Measurements from ENCODE around the gene ADAMTS3.
"Not testable (repeated sequence)": the region's sequence is repeated elsewhere in the genome, so short reads cannot be mapped to it uniquely, and the experiment has no call there.

The ADAMTS3 gene

GRCh38 chr4:72432975-72433374 lies 136.0 kb downstream of the ADAMTS3 start:
- no peak overlapping the region for H3K27ac Mint-ChIP-seq
- no peaks in the 10 kb centered on the region for H3K36me3 Mint-ChIP-seq (ENCODE audit: low read depth)
- H3K27me3 Mint-ChIP-seq (ENCODE audit: low read depth): no peaks in the 10 kb centered on the region
- H3K9me3 Mint-ChIP-seq: no peaks in the 10 kb centered on the region
- H3K4me3 Mint-ChIP-seq: no peak overlapping the region
- TF ChIP-seq CTCF (IDR thresholded peaks at IDR 0.05; ENCODE audit: unreplicated experiment in 3 of 3): no peak
- no peaks in the 10 kb centered on the region for H3K4me1 Mint-ChIP-seq

DNA sequence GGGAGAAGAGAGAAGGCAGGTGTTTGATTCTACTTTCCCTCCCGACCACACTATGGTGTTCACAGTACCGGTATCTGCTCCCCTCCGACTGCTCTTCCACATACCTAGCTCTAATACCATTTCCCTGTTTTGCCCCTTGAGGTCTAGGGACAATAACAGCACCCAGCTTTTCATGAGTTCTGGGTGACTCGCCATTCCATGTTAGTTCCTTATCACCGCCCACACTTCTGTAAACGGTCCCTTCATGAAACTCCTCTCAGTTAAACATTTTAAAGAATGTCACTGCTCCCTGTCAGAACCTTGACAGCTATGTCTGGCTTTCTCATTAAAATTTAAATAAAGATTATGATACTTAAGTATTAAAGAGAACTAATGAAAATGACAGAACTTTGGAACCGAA lies 136.7 kb downstream of the ADAMTS3 start:
- H3K9me3 Mint-ChIP-seq: no peaks in the 10 kb centered on the region
- no peaks in the 10 kb centered on the region for H3K4me1 Mint-ChIP-seq
- H3K27ac Mint-ChIP-seq: no peak overlapping the region
- TF ChIP-seq CTCF (IDR thresholded peaks at IDR 0.05; ENCODE audit: unreplicated experiment in 3 of 3): no peak
- no peaks in the 10 kb centered on the region for H3K27me3 Mint-ChIP-seq (ENCODE audit: low read depth)
- H3K4me3 Mint-ChIP-seq: no peak overlapping the region
- no peaks in the 10 kb centered on the region for H3K36me3 Mint-ChIP-seq (ENCODE audit: low read depth)

DNA sequence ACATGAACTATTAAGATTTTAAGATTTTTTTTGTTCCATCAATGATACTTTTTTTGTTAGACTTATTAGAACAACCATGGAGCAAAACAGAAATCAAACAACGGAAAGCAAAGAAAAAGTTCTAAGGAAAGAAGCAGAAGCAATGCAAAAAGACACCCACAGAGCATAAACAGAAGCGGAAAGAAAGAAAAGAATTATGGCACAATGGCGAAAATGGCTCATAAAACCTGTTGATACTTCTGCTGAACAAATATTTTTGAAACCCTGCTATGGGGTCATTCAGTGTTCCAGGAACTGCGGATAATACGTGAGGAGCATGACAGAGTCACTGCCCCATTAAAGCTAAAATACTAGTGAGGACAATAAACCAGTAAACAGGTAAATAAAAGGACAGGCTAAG lies 138.0 kb downstream of the ADAMTS3 start:
- no peaks in the 10 kb centered on the region for H3K36me3 Mint-ChIP-seq (ENCODE audit: low read depth)
- no peak overlapping the region for H3K27ac Mint-ChIP-seq
- no peaks in the 10 kb centered on the region for H3K27me3 Mint-ChIP-seq (ENCODE audit: low read depth)
- no peaks in the 10 kb centered on the region for H3K9me3 Mint-ChIP-seq
- no peaks in the 10 kb centered on the region for H3K4me1 Mint-ChIP-seq
- H3K4me3 Mint-ChIP-seq: no peak overlapping the region
- TF ChIP-seq CTCF (IDR thresholded peaks at IDR 0.05; ENCODE audit: unreplicated experiment in 3 of 3): no peak

- H3K4me1 Mint-ChIP-seq: no peaks in the 10 kb centered on the region
- H3K9me3 Mint-ChIP-seq: no peaks in the 10 kb centered on the region
- H3K27ac Mint-ChIP-seq: no peak overlapping the region
- TF ChIP-seq CTCF (IDR thresholded peaks at IDR 0.05; ENCODE audit: unreplicated experiment in 3 of 3): no peak
- H3K36me3 Mint-ChIP-seq (ENCODE audit: low read depth): no peaks in the 10 kb centered on the region
- H3K4me3 Mint-ChIP-seq: no peak overlapping the region
- H3K27me3 Mint-ChIP-seq (ENCODE audit: low read depth): no peaks in the 10 kb centered on the region
Measured at GRCh38 chr4:72430050-72430449, 139.0 kb downstream of the ADAMTS3 start.

- no peak overlapping the region for H3K4me3 Mint-ChIP-seq
- TF ChIP-seq CTCF (IDR thresholded peaks at IDR 0.05; ENCODE audit: unreplicated experiment in 3 of 3): no peak
- no peaks in the 10 kb centered on the region for H3K9me3 Mint-ChIP-seq
- H3K27me3 Mint-ChIP-seq (ENCODE audit: low read depth): no peaks in the 10 kb centered on the region
- H3K4me1 Mint-ChIP-seq: no peaks in the 10 kb centered on the region
- no peaks in the 10 kb centered on the region for H3K36me3 Mint-ChIP-seq (ENCODE audit: low read depth)
- no peak overlapping the region for H3K27ac Mint-ChIP-seq
Measured at GRCh38 chr4:72429397-72429889, 139.6 kb downstream of the ADAMTS3 start.

GRCh38 chr4:72427057-72427456 lies 142.0 kb downstream of the ADAMTS3 start:
- Mint-ChIP-seq H3K4me1 (no peaks in the 10 kb centered on the region), H3K27me3 (ENCODE audit: low read depth) (no peaks in the 10 kb centered on the region), H3K27ac (no peak overlapping the region), H3K36me3 (ENCODE audit: low read depth) (no peaks in the 10 kb centered on the region), H3K9me3 (no peaks in the 10 kb centered on the region), H3K4me3 (no peak overlapping the region)
- no peak for TF ChIP-seq CTCF (IDR thresholded peaks at IDR 0.05; ENCODE audit: unreplicated experiment in 3 of 3)

- not testable (repeated sequence) for H3K27me3 Mint-ChIP-seq (ENCODE audit: low read depth); H3K9me3 Mint-ChIP-seq; H3K4me1 Mint-ChIP-seq; H3K27ac Mint-ChIP-seq; H3K4me3 Mint-ChIP-seq; H3K36me3 Mint-ChIP-seq (ENCODE audit: low read depth)
Measured at GRCh38 chr4:72425908-72426307, 143.1 kb downstream of the ADAMTS3 start.

All from nephron (organoid).